ENCODE results near the gene ZNF529. TPM values are rescaled to one million over a fixed set of nuclear protein-coding genes. Genes with fewer than 3 reads are reported as not detected.

The ZNF529 gene
- total RNA-seq, 1 donor from 2014 or later: 33.9 TPM

GRCh38 chr19:36574741-36575140 is 1.6 kb upstream of the ZNF529 start:
- DNase-seq (ENCODE audit: low spot score): no peak
- H3K27ac ChIP-seq: no peak overlapping the region
- Mint-ChIP-seq H3K4me1 (peaks cover 16% of the 10 kb centered on the region), H3K9me3 (peaks cover 55% of the 10 kb centered on the region), H3K4me3 (peak overlapping the region; percentile 95), H3K36me3 (peaks cover 60% of the 10 kb centered on the region), H3K27ac (no peak overlapping the region), H3K27me3 (ENCODE audit: insufficient read depth, low read depth) (peaks cover 6% of the 10 kb centered on the region)
- H3K27me3 ChIP-seq: no peaks in the 10 kb centered on the region
- no peaks in the 10 kb centered on the region for H3K9me3 ChIP-seq (ENCODE audit: low read depth)
- H4K20me1 ChIP-seq (ENCODE audit: low read depth): no peaks in the 10 kb centered on the region
- H2AFZ ChIP-seq (replicated peaks): no peak overlapping the region
- peak overlapping the region; percentile 90 for H3K4me2 ChIP-seq
- H3K4me1 ChIP-seq: peaks cover 16% of the 10 kb centered on the region
- H3K4me3 ChIP-seq: peak overlapping the region; percentile 76
- H3K79me2 ChIP-seq (ENCODE audit: low read depth): peaks cover 67% of the 10 kb centered on the region
- H3K9ac ChIP-seq: no peak overlapping the region
- H3F3A ChIP-seq (ENCODE audit: low read depth): no peaks in the 10 kb centered on the region
- H3K36me3 ChIP-seq: peaks cover 8% of the 10 kb centered on the region
- no peak for TF ChIP-seq EZH2phosphoT487 (IDR thresholded peaks at IDR 0.05)
- TF ChIP-seq CTCF (IDR thresholded peaks at IDR 0.05): no peak
- no peak for TF ChIP-seq EZH2 (IDR thresholded peaks at IDR 0.05)

- H2AFZ ChIP-seq (replicated peaks): peak overlapping the region; percentile 34
- H3K36me3 Mint-ChIP-seq: peaks cover 61% of the 10 kb centered on the region
- TF ChIP-seq EZH2 (IDR thresholded peaks at IDR 0.05) (no peak), CTCF (IDR thresholded peaks at IDR 0.05) (no peak), EZH2phosphoT487 (IDR thresholded peaks at IDR 0.05) (no peak)
- H3F3A ChIP-seq (ENCODE audit: low read depth): no peaks in the 10 kb centered on the region
- H3K27ac Mint-ChIP-seq: peak overlapping the region; percentile 32
- no peaks in the 10 kb centered on the region for H3K9me3 ChIP-seq (ENCODE audit: low read depth)
- peak overlapping the region; percentile 68 for H3K9ac ChIP-seq
- no peaks in the 10 kb centered on the region for H3K27me3 ChIP-seq
- peaks cover 16% of the 10 kb centered on the region for H3K4me1 ChIP-seq
- no peak for DNase-seq (ENCODE audit: low spot score)
- H3K4me2 ChIP-seq: peak overlapping the region; percentile 90
- peaks cover 6% of the 10 kb centered on the region for H3K27me3 Mint-ChIP-seq (ENCODE audit: insufficient read depth, low read depth)
- H3K4me3 Mint-ChIP-seq: peak overlapping the region; percentile 95
- peak overlapping the region; percentile 2 for H3K27ac ChIP-seq
- peaks cover 1% of the 10 kb centered on the region for H3K36me3 ChIP-seq
- H3K9me3 Mint-ChIP-seq: peaks cover 60% of the 10 kb centered on the region
- peaks cover 16% of the 10 kb centered on the region for H3K4me1 Mint-ChIP-seq
- no peaks in the 10 kb centered on the region for H4K20me1 ChIP-seq (ENCODE audit: low read depth)
- peaks cover 66% of the 10 kb centered on the region for H3K79me2 ChIP-seq (ENCODE audit: low read depth)
- H3K4me3 ChIP-seq: peak overlapping the region; percentile 76
These were observed 1.0 kb upstream of the ZNF529 start for GRCh38 chr19:36573895-36574720.

GRCh38 chr19:36572593-36573019 is 486 bp downstream of the ZNF529 start:
- Histone ChIP-seq H3K27ac (no peak overlapping the region), H3K27me3 (no peaks in the 10 kb centered on the region), H3K36me3 (no peaks in the 10 kb centered on the region), H3K9ac (peak overlapping the region; percentile 70), H3K79me2 (ENCODE audit: low read depth) (peaks cover 79% of the 10 kb centered on the region), H3K4me1 (peaks cover 16% of the 10 kb centered on the region), H4K20me1 (ENCODE audit: low read depth) (no peaks in the 10 kb centered on the region), H3K4me3 (peak overlapping the region; percentile 76), H3K4me2 (peak overlapping the region; percentile 90), H3K9me3 (ENCODE audit: low read depth) (no peaks in the 10 kb centered on the region), H2AFZ (replicated peaks) (peak overlapping the region; percentile 92), H3F3A (ENCODE audit: low read depth) (no peaks in the 10 kb centered on the region)
- H3K36me3 Mint-ChIP-seq: peaks cover 67% of the 10 kb centered on the region
- H3K4me1 Mint-ChIP-seq: peaks cover 16% of the 10 kb centered on the region
- peaks cover 64% of the 10 kb centered on the region for H3K9me3 Mint-ChIP-seq
- TF ChIP-seq EZH2phosphoT487 (IDR thresholded peaks at IDR 0.05) (no peak), CTCF (IDR thresholded peaks at IDR 0.05) (no peak), EZH2 (IDR thresholded peaks at IDR 0.05) (no peak)
- DNase-seq (ENCODE audit: low spot score): no peak
- peaks cover 3% of the 10 kb centered on the region for H3K27me3 Mint-ChIP-seq (ENCODE audit: insufficient read depth, low read depth)
- peak overlapping the region; percentile 78 for H3K27ac Mint-ChIP-seq
- peak overlapping the region; percentile 95 for H3K4me3 Mint-ChIP-seq

Data from neural progenitor cell (in vitro differentiated cells).